Vagina (tissue), 2 donors: ENCODE results near the gene SPACA6.

ENCODE experiments used
- CTCF ChIP-seq, 3 experiments: fragments of 450-650 bp in 2 of 3; fragments of 200-600 bp in 1 of 3; sonication (generic) in 1 of 3; IDR thresholded peaks; one replicate each; pipeline ENCODE4 v1.5.1; 2017 to 2019; ENCODE audit warnings: antibody characterized with exemption in 3 of 3, mild to moderate bottlenecking in 2 of 3, moderate library complexity in 2 of 3
- POLR2AphosphoS5 ChIP-seq, 2 donors: sonication (generic); formaldehyde crosslinking; IDR thresholded peaks; one replicate each; pipeline ENCODE4 v1.9.0; 2017; ENCODE audit warnings: antibody characterized with exemption in 2 of 2, mild to moderate bottlenecking in 2 of 2, low read depth in 1 of 2; ENCODE audit not compliant: insufficient read depth in 1 of 2

- no peak for TF ChIP-seq POLR2AphosphoS5 (IDR thresholded peaks at IDR 0.05; ENCODE audit: insufficient read depth in 1 of 2, low read depth in 1 of 2)
- TF ChIP-seq CTCF (IDR thresholded peaks at IDR 0.05): peak in 2 of 3 experiments; percentile 21 to 38
Observed at GRCh38 chr19:51660975-51661600, 32.0 kb upstream of the SPACA6 start.
